GM10266 (cell line): Measurements from ENCODE around the gene NEURL3.
"Not testable (repeated sequence)": the region's sequence is repeated elsewhere in the genome, so short reads cannot be mapped to it uniquely, and the experiment has no call there.

Experiments used
- DNase-seq: peaks from one replicate; pipeline ENCODE4 v3.0.0; 2012; ENCODE audit errors: extremely low spot score
- CTCF ChIP-seq: IDR thresholded peaks from 2 replicates; pipeline ENCODE4 v1.5.1; 2012; ENCODE audit warnings: mild to moderate bottlenecking, low read depth; ENCODE audit not compliant: control insufficient read depth, insufficient read depth; ENCODE audit errors: missing control alignments

The NEURL3 gene

GRCh38 chr2:96464651-96465050, 40.5 kb downstream of the NEURL3 start:
- DNase-seq: no peak
- no peak for TF ChIP-seq CTCF

GRCh38 chr2:96464061-96464460, 41.1 kb downstream of the NEURL3 start:
- no peak for DNase-seq
- no peak for TF ChIP-seq CTCF

- no peak for DNase-seq
- no peak for TF ChIP-seq CTCF
Observed at GRCh38 chr2:96463119-96463518, 42.0 kb downstream of the NEURL3 start.

GRCh38 chr2:96461616-96462015, 43.5 kb downstream of the NEURL3 start:
- not testable (repeated sequence) for DNase-seq

- TF ChIP-seq CTCF: no peak
- DNase-seq: no peak
Observed at GRCh38 chr2:96452053-96452452, 53.1 kb downstream of the NEURL3 start.

GRCh38 chr2:96449637-96450036, 55.5 kb downstream of the NEURL3 start:
- TF ChIP-seq CTCF: no peak
- no peak for DNase-seq

- DNase-seq: no peak
- TF ChIP-seq CTCF: no peak
Observed at GRCh38 chr2:96449174-96449573, 56.0 kb downstream of the NEURL3 start.

- DNase-seq: no peak
- no peak for TF ChIP-seq CTCF
Observed at GRCh38 chr2:96447726-96448125, 57.4 kb downstream of the NEURL3 start.
